CD4-positive, alpha-beta T cell treated with Interleukin-15 for 4 hours (primary cell): ENCODE data around the gene POLR3K.

Experiments
- DNase-seq: peaks from one replicate; pipeline ENCODE4 v3.0.0-alpha.2; 2020; ENCODE audit warnings: low spot score

POLR3K gene

DNA sequence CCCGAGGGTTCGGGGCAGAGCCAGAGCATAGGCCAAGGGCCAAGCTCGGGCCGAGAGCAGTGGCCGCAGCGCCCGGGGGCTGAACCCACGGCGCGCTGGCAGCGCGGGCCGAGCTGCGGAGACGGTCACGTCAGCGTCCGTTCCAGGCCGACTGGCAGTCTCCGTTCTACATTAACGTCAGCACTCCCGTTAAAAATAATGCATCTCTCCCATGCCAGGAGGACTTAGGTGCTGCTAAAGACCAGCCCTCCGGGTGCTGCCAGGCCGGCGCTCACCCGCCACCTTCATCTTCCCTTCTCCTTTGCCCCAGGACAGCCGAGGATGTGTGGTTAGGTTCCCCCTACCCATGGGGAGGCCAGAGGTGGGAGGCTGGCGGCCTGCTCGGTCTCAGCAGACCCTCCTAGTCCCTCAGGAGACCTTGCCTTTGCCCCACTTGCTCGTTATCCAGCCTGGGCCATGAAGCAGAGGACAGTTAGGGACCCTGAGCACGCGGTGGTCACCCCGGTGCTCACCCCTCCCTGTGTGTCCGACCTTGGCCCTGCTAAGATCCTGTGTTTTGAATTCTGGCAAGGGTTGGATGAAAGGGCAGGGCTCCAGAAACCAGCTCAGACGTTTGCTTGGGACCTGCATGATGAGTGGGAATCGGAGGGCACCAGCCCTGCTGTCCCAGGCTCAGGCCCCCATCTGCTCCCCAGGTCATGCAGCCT lies 25.2 kb upstream of the POLR3K start:
- DNase-seq: no peak

DNA sequence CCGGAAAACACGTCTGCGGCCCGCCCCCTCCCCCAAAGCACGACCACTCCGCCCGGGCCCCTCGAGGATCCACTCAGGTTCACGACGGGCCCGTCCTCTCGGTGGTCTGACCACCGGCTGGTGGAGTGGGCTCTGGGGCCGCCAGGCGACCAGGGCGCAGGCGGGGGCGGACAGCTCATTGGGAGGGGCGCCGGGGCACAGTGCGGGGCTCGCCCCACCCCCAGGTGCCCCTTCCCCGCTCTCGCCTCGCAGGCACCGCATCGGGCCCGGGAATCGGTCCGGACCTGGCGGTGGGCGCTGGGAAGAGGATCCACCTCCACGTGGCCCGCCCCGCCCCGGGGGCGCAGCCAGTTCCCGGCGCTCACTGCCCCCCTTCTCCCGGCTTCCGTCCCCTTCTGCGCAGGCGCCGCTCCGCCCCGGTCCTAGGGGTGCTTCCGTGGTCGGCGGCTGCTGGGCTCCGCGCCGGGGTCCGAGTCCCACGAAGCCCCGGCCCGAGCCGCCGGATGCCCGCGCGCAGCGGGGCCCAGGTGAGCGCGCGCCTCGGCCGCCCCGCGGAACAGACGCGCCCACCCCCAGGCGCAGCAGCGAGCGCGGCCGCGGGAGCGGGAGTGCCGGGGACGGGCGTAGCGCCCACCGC lies 24.5 kb upstream of the POLR3K start, which contains the start of gene MPG:
Gene MPG, plus strand, starts transcription at position 419 of the 637 bp plus-strand sequence. Its CDS starts 85 bp downstream, at position 504.
- DNase-seq: peak; percentile 80

DNA sequence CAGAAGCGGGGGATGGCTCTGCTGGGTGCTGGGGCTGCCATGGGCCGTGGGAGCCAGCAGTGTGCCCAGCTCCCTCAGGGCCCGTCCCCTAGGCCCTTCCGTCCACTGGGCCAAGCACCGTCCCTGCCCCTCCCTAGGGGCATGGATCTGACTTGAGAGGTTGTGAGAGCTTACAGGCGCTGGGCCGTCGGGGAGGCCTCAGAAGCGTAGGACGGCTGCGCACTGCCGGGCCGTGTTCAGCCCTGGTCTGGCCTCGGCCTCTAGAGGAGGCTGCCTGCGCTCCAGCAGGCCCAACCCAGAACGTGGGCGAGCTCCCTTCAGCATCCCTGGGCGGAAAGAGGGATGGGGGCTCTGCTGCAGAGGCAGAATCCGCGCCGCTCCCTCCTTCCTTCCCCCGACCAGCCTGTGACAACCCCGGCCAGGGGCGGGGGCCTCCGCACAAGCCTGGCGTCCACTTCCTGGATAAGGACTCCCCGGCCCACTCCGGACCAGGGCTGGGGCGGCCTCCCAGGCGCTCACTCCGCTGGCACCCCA lies 23.9 kb upstream of the POLR3K start:
- no peak for DNase-seq

DNA sequence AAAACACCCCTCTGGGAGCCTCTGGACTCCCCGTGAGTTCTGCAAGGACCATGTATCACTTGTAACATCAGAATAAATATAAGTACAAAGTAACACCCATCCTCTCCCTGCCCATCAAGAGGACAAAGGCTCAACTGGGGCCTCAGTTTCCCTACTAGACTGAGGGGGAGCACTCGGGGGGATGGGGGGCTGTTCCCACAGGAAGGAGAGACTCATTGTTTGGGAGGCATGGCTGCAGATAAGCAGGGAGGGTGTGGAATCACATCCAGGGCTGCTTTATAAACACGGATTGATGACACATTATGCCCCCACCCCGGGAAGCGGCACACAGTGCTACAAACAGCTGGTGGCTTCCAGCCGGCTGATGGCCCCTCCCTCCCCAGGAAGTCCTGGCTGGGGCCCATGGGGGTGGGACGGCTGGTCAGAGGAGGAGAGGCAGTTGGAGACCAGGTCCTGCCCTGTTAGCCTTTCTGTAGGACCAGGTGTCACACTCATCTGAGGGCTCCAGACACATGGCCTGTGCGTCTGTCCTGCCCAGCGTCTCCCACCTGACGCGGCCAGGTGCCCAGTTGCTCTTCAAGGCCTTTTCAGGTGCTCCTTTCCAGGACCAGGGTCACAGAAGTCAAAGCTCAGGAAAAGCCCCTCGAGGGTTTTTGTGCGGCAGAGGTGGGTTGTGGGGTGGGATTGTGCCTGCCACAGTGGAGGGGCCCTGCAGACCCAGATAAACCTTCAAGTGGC lies 23.3 kb upstream of the POLR3K start:
- no peak for DNase-seq

DNA sequence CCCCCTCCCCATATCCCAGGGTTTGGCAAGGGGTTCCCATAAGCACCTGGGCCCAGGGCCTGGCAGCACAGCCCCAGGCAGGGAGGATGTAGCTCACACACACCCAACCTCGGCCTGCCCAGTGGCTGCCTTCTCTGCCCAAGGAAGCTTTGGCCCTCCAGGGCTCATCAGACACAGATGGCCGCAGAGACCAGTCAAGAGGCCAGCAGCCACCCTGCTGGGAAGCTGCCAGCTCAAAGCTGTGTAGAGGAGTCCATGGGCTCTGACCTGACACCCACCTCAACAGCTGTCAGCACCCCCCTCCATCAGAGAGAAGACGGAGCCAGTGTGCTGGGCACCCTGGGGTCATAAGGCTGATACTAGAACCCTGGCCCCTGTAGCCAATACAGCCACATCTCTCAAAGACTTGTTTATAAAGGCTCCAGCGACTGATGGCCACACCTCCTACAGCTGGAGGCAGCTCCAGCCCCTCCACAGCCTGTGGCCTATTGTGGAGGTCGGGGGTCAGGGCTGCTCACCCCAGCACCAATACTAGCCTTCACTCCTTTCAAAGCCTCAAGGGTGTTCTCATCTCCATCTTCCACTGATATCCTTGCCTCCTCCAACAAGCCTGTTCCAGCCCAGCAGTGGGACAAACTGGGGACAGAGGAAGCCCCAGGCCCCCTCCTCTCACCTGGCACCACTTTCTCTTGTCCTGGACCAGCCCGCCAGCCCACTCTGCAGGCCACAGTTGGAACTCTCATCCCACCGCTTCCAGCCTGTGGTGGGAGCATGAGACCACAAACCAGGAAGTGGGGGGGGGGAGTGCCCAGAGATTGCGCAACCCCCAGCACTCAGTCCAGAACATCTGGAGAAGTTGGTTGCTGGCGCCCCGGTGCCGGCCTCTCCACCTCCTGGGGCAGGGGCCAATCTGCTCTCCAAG lies 22.4 kb upstream of the POLR3K start:
- DNase-seq: no peak

DNA sequence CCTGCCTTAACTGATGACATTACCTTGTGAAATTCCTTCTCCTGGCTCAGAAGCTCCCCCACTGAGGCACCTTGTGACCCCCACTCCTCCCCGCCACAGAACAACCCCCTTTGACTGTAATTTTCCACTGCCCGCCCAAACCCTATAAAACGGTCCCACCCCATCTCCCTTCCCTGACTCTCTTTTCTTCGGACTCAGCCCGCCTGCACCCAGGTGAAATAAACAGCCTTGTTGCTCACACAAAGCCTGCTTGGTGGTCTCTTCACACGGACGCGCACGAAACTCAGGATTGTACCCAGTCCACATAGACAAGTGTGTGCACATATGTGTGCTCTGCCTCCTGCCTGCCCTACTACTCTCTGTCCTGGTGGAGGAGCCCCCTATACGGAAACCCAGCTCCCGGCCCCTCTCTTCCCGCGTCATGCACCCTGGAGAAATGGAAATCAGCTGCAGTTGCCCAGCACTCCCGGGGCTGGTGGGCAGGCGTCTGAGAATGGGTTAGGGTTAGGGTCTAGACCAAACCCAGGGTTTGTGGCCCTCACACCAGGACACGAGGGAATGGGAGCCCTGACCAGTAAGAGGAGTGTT lies 21.4 kb upstream of the POLR3K start:
- DNase-seq: no peak

DNA sequence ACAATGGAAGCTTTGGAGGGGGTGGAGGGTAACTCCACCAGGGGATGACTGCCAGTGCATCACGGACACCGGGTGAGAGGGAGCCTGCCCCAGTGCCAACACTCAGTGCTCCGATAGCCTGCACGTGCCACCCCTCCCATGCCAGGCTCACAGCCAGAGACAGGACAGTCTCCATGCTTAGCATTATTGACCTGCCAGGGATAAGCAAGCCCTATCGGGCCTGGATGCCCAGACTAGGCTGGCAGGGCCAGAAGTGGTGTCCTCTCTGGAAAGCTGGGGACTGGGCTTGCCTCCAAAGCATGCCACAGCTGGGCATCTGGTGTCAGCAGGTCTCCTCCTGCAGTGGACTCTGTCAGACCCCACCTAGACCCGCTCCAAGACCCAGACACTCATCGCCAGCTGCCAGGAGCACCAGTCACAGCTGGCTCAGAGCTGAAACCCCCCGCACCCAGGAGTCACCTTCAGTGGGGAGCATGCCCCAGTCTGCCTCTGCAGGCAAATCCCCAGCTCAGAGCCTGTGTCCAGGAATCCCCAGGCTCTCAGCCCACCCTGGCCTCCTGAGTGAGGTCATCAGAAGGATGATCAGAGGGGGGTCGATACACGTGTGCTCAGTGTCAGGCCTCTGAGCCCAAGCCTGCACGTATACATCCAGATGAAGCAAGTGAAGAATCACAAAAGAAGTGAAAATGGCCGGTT lies 20.8 kb upstream of the POLR3K start:
- no peak for DNase-seq

DNA sequence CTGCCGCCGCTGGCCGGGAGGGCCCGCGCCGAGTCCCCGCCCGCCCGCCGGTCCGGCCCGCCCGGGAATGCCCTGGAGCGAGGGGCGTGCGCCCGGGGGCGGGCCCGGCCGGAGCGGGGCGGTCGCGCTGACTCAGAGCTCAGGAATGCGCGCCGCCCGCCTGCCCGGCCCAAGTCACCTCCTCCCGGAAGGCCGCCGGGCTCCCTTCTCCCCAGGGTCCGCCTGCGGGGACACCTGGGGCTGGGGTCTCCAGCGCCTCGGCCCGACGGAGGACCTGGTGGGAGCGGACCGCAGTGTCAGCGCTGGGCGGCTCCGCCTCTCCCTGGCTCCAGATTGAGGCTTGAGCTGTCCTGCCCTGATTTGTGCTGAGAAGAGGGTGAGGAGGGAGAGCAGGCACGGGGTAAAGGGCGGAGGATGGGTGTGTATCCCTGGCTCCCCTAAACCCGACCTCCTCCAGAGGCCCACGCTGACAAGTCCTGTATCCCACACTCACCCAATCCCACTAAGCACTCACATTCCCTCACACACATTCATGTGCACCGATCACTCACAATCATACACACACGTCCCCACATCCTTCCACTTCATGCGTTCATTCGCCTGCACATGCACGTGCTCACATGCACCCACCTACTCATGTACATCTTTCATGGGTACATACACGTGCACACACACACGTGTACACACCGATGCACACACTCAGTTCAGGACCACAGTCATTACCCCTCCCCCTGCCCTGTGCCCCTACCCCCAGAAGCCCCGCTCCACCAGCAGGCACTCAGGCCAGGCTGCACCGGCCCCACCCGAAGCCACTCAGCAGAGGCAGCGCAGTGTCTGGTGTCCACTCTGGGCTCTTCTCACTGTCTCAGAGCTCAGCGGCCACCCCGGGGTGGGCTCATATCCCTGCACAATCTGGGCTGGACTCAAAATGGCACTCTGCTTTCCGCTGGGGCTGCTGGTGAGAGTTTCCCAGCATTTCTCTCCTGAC lies 19.4 kb upstream of the POLR3K start, which contains the start of gene RHBDF1:
Gene RHBDF1, minus strand, starts transcription at position 71 of the 988 bp plus-strand sequence. CDS start 7,616 bp downstream, outside the sequence.
- no peak for DNase-seq

DNA sequence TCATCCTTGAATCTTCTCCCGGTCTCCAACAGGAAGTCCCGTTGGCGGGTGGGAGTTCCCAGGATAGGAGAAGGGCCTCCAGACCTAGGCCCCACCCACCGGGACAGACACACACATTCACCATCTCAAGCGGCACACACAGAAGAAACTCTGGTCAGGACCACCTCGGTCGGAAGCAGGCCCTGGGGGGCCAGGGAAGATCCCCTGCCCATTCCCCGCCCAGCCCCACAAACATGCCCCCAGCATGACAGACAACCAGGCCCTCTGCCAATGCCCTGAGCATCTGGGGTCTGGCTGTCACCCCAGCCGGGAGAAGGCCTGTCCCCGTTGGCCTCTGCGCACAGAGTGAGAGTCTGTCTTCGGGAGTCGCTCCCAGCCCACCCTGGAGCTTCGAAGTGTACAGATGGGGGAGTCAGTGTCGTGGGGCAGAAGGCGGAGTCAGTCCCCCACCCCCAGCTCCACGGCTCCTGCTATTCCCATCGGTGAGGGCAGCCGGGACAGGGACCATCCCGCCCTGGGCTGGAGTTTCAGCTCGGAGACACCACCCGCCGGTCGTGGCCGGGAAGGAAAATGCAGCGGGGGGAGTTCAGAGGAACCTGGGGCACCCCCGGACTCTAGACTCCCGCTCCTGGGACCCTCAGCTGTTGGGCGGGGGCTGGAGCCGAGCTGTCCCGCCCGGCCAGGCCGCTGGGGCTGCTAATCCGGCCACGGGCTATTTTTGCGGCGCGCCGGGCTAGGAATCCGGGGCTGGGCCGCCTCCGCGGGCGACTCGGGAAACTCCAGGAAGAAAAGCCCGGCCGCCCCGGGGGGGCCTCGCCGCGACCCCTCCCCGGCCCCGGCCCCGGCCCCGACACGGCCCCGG lies 18.4 kb upstream of the POLR3K start:
- no peak for DNase-seq

DNA sequence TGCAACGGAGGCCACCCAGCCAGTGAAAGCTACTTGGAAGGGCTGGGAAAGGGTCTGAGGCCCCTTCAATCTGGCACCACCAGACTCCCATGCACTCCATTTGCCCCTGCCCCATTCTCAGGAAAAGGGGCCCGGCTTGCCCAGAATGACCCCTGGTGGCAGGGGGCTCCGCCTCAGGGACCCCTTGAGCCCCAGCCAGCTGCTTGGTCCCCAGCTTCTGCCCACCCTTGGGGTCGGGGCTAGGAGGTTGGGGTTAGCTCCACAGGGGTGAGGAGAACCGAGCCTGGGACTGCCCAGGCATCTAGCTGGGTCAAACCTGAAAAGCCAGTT lies 17.8 kb upstream of the POLR3K start:
- DNase-seq: no peak

DNA sequence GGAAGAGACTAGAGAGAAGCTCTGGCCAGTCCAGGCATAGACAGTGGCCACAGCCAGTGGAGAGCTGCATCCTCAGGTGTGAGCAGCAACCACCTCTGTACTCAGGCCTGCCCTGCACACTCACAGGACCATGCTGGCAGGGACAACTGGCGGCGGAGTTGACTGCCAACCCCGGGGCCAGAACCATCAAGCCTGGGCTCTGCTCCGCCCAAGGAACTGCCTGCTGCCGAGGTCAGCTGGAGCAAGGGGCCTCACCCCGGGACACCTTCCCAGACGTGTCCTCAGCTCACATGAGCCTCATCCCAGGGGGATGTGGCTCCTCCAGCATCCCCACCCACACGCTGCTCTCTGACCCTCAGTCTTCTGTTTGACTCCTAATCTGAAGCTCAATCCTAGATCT lies 15.8 kb upstream of the POLR3K start:
- no peak for DNase-seq

DNA sequence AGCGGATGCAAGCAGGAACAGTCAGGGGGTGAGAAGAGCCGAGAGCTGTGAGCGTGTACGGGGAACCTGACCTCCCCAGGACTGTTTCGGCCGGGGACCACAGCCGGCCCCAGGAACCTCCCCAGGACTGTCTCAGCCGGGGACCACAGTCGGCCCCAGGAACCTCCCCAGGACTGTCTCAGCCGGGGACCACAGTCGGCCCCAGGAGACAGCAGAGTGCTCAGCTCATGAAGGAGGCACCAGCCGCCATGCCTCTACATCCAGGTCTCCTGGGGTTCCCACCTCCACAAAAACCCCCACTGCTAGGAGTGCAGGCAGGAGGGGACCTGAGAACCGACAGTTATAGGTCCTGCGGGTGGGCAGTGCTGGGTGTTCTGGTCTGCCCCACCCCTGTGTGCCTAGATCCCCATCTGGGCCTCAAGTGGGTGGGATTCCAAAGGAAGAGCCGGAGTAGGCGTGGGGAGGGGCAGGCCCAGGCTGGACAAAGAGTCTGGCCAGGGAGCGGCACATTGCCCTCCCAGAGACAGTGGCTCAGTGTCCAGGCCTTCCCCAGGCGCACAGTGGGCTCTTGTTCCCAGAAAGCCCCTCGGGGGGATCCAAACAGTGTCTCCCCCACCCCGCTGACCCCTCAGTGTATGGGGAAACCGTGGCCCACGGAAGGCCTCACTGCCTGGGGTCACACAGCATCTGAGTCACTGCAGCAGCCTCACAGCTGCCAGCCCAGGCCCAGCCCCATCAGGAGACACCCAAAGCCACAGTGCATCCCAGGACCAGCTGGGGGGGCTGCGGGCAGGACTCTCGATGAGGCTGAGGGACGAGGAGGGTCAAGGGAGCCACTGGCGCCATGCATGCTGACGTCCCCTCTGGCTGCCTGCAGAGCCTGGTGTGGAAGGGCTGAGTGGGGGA lies 14.7 kb upstream of the POLR3K start:
- DNase-seq: no peak

DNA sequence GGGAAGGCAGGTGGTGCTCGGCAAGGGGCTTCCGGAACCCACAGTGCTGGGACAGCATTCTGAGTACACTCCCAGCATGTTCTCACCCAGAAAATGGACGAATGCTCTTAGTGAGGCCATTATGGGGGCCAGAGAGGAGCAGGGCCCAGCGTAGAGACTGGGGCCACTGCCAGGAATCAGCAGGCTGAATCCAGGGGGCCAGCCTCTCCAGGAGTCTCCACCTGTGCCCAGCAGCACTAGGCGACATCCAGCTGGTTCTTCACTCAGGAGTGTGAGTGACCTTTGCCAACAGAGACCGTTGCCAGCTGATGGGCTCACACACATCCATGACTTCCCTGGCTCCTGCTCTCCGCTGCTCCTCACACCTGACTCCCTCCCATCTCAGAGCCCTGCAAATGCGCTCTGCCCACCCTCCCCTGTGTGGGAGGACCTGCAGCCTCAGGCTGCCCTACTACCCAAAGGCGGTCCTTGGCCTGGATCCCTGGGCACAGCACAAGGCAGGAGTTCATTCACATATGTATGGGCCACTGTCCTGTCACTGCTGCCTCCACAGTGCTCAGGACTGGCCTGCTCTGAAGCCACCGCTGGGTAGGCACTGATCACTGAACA lies 13.9 kb upstream of the POLR3K start:
- no peak for DNase-seq

DNA sequence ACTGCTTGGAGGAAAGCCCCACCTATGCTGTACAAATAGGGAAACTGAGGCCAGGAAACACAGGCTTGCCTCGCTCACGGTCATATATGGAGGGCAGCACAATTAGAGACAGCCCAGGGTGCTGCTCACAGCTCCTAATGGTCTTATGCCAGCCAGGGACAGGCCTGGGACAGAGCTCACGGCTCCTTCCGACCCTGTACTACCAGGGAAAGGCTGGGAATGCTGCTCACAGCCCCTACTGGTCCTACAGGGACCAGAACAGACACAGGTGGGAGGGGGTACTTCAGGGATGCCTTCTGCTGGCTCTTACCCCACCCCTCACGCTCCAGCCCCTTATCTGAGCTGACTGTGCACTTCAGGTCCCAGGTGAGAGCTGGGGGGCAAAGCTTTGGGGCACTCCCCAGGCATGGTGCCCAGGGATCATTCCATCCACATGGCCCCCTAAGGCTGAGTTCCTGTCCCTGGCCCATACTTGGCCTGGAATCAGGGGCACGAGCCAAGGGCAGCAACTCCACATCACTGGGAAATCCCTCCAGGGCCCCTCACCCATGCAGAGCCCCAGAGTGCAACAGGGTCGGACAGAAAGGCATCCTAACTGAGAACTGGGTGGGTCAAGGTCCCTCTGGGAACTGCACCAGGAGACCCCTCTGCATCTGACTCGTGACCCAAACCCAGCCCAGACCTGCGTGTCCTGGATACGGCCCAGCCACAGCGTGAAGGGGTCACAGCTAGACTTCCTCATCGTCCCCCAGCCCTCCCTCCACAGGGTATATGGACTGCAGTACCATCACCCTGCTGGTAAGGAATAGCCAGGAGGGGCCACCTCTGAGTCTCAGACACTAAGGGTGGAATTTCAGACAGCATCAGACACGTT lies 13.1 kb upstream of the POLR3K start:
- no peak for DNase-seq

DNA sequence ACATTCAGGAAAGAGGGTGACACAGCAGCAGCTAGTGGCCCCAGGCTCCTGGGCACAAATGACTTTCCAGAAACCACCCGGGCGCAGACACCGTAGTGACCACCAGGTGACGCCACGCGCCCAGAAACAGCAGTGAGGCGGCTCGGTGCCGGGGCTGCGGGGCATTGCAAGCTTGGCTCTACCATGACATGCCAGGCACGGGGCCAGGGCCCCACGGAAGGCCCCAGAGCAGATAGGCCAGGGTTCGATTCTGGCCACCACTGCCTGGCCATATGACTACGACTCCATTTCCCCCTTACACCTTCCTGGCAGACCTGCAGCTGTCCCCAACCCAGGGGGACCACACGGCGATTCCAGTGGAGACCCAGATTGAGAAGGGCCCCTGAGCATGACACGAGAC lies 12.3 kb upstream of the POLR3K start:
- peak; percentile 83 for DNase-seq

DNA sequence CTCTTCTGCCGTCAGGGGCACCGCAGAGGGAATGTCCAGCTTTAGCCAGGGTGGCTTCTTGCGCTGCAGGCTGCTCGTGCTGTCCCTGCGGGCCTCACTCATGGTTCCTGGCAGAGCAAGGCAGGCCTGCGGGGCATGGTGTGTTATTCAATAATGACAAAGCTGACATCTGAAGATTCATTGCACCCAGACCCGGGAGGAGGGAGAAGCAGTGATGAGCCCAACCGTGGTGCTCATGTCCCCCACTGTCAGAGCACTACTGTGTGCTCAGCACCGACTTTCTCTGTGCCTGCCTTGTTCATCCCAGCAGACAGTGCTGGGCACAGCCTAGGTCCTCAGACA lies 11.5 kb upstream of the POLR3K start:
- no peak for DNase-seq
